SU-DHL-6 (cell line): ENCODE measurements around the gene AKNAD1.

Source experiments
- H2AFZ ChIP-seq: fragments of 200-600 bp; sonication (generic); 2 replicates; pipeline ENCODE4 v1.6.1; 2014; ENCODE audit warnings: low read depth, mild to moderate bottlenecking, moderate library complexity, mixed read lengths, antibody characterized with exemption, low read length; ENCODE audit not compliant: severe bottlenecking
- H3F3A ChIP-seq: fragments of 200-600 bp; shearing (Covaris generic); 2 replicates; pipeline ENCODE4 v1.6.0; 2016; ENCODE audit warnings: antibody characterized with exemption, mild to moderate bottlenecking; ENCODE audit not compliant: insufficient read depth
- H3K27ac ChIP-seq: fragments of 200-600 bp; sonication (generic); 2 replicates; pipeline ENCODE4 v1.5.1; 2016; ENCODE audit warnings: low read depth, mild to moderate bottlenecking, low read length, moderate library complexity, mixed read lengths
- H3K27me3 ChIP-seq: fragments of 200-600 bp; sonication (generic), shearing (Covaris generic); 2 replicates; pipeline ENCODE4 v1.6.0; 2014; ENCODE audit warnings: mild to moderate bottlenecking, low read length
- H3K36me3 ChIP-seq: fragments of 200-600 bp; sonication (generic); 2 replicates; pipeline ENCODE4 v1.6.1; 2014; ENCODE audit warnings: mild to moderate bottlenecking, low read length, mixed read lengths
- H3K4me2 ChIP-seq: fragments of 300-600, 200-600 bp; shearing (Covaris generic), sonication (generic); 2 replicates; pipeline ENCODE4 v1.6.0; 2014; ENCODE audit warnings: low read length, low read depth, mild to moderate bottlenecking; ENCODE audit not compliant: poor library complexity, severe bottlenecking
- H3K4me3 ChIP-seq: fragments of 200-600 bp; sonication (generic); 2 replicates; pipeline ENCODE4 v1.5.1; 2014; ENCODE audit warnings: antibody characterized with exemption, low read length, mild to moderate bottlenecking, mixed read lengths; ENCODE audit not compliant: insufficient read depth, poor library complexity, severe bottlenecking
- H3K79me2 ChIP-seq: fragments of 200-600 bp; sonication (generic); 2 replicates; pipeline ENCODE4 v1.6.1; 2014; ENCODE audit warnings: mild to moderate bottlenecking, low read length, moderate library complexity; ENCODE audit not compliant: insufficient read depth
- H3K9ac ChIP-seq: fragments of 200-600 bp; sonication (generic); 2 replicates; pipeline ENCODE4 v1.7.0; 2014; ENCODE audit warnings: mild to moderate bottlenecking, low read length
- H3K9me2 ChIP-seq: fragments of 200-600 bp; sonication (generic); replicated peaks from 2 replicates; pipeline ENCODE4 v1.6.1; 2014; ENCODE audit warnings: low read length; ENCODE audit not compliant: insufficient read depth
- H3K9me3 ChIP-seq: fragments of 200-600 bp; sonication (generic); 2 replicates; pipeline ENCODE4 v1.6.1; 2014; ENCODE audit warnings: low read length, mixed read lengths; ENCODE audit not compliant: insufficient read depth
- H4K20me1 ChIP-seq: fragments of 200-600 bp; sonication (generic); 2 replicates; pipeline ENCODE4 v1.6.1; 2014; ENCODE audit warnings: low read depth, mild to moderate bottlenecking, antibody characterized with exemption, low read length, moderate library complexity, mixed read lengths
- EZH2phosphoT487 ChIP-seq: fragments of 200-600 bp; sonication (generic), shearing (Covaris generic); conservative IDR thresholded peaks from 2 replicates; pipeline ENCODE4 v1.6.1; 2018; ENCODE audit warnings: mild to moderate bottlenecking, antibody characterized with exemption, low read length, moderate library complexity, mixed read lengths
- TF ChIP-seq, protein P1 (sequence below): fragments of 200-600 bp; sonication (generic); IDR thresholded peaks from one replicate; pipeline ENCODE4 v1.5.1; 2017; ENCODE audit warnings: antibody characterized with exemption, mild to moderate bottlenecking, low read length, moderate library complexity; ENCODE audit not compliant: insufficient read depth, poor library complexity, severe bottlenecking

The AKNAD1 gene

DNA sequence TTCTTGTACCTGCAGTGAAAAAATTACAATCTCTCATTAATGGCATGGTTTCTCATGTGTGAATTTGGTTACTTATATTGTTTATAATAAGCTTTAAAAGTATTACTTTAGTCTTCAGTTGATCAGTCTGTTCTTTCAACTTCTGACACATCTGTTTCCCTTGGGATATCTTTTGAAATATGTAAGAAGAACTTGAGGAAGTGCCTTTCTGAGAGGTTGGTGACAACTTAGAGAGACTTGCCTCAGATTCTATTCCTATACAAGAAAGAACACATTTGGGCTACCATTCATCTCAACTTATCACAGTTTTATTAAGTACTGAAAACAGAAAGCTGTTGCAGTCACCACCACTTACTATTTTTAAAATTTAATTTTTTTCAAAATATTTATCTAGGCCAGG is 8.1 kb downstream of the AKNAD1 start:
- H4K20me1 ChIP-seq, result no peaks in the 10 kb centered on the region
- no peak for TF ChIP-seq EZH2phosphoT487
- TF ChIP-seq, protein P1, sequence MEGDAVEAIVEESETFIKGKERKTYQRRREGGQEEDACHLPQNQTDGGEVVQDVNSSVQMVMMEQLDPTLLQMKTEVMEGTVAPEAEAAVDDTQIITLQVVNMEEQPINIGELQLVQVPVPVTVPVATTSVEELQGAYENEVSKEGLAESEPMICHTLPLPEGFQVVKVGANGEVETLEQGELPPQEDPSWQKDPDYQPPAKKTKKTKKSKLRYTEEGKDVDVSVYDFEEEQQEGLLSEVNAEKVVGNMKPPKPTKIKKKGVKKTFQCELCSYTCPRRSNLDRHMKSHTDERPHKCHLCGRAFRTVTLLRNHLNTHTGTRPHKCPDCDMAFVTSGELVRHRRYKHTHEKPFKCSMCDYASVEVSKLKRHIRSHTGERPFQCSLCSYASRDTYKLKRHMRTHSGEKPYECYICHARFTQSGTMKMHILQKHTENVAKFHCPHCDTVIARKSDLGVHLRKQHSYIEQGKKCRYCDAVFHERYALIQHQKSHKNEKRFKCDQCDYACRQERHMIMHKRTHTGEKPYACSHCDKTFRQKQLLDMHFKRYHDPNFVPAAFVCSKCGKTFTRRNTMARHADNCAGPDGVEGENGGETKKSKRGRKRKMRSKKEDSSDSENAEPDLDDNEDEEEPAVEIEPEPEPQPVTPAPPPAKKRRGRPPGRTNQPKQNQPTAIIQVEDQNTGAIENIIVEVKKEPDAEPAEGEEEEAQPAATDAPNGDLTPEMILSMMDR, result no peak
- no peak overlapping the region for H3K4me2 ChIP-seq

DNA sequence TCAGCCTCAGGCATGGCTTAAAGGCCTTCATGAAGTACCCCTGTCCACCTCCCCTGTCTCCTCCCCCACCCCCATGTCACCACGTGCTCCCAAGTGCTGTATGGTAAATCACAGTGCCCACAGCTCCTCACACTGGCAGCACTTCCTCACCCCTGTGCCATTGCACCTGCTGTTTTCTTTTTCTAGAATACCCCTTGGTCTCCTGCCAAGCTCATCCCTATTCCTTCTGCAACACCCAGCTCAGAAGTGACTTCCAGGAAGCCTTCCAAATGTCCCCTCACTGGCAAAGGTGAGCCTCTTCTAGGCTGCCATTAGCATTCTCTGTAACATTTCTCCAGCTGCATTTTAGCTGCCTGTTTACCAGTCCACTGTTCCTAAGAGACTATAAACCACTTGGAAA is 9.4 kb downstream of the AKNAD1 start:
- no peaks in the 10 kb centered on the region for H3K79me2 ChIP-seq
- no peak overlapping the region for H3K4me2 ChIP-seq
- no peaks in the 10 kb centered on the region for H3K9me2 ChIP-seq
- no peaks in the 10 kb centered on the region for H3K27me3 ChIP-seq
- H3F3A ChIP-seq, result no peaks in the 10 kb centered on the region
- TF ChIP-seq, protein P1, result no peak
- TF ChIP-seq EZH2phosphoT487, result no peak
- H4K20me1 ChIP-seq, result no peaks in the 10 kb centered on the region
- H2AFZ ChIP-seq, result no peak overlapping the region
- no peaks in the 10 kb centered on the region for H3K36me3 ChIP-seq
- H3K27ac ChIP-seq, result no peak overlapping the region
- no peak overlapping the region for H3K9ac ChIP-seq
- no peak overlapping the region for H3K4me3 ChIP-seq
- H3K9me3 ChIP-seq, result no peaks in the 10 kb centered on the region

More for the DNA sequence above, 8.1 kb downstream of the AKNAD1 start:
- Histone ChIP-seq H3F3A (no peaks in the 10 kb centered on the region), H3K9me2 (no peaks in the 10 kb centered on the region), H3K79me2 (no peaks in the 10 kb centered on the region), H3K27ac (no peak overlapping the region), H3K9ac (no peak overlapping the region), H2AFZ (no peak overlapping the region), H3K4me3 (no peak overlapping the region), H3K9me3 (no peaks in the 10 kb centered on the region), H3K36me3 (no peaks in the 10 kb centered on the region), H3K27me3 (no peaks in the 10 kb centered on the region)

GRCh38 chr1:108845991-108846390 is 10.9 kb downstream of the AKNAD1 start:
- Histone ChIP-seq H3K9me3 (no peaks in the 10 kb centered on the region), H3K36me3 (no peaks in the 10 kb centered on the region), H3K9me2 (no peaks in the 10 kb centered on the region), H3K4me2 (no peak overlapping the region), H3F3A (no peaks in the 10 kb centered on the region), H3K4me3 (no peak overlapping the region), H3K9ac (no peak overlapping the region), H3K79me2 (no peaks in the 10 kb centered on the region), H3K27me3 (no peaks in the 10 kb centered on the region), H3K27ac (no peak overlapping the region), H2AFZ (no peak overlapping the region), H4K20me1 (no peaks in the 10 kb centered on the region)
- TF ChIP-seq, protein P1, result no peak
- TF ChIP-seq EZH2phosphoT487, result no peak

- H3K4me2 ChIP-seq, result no peak overlapping the region
- no peak overlapping the region for H2AFZ ChIP-seq
- H3K79me2 ChIP-seq, result no peaks in the 10 kb centered on the region
- H3K27ac ChIP-seq, result no peak overlapping the region
- H3K9me2 ChIP-seq, result no peaks in the 10 kb centered on the region
- H3K27me3 ChIP-seq, result no peaks in the 10 kb centered on the region
- no peaks in the 10 kb centered on the region for H4K20me1 ChIP-seq
- no peaks in the 10 kb centered on the region for H3K36me3 ChIP-seq
- TF ChIP-seq EZH2phosphoT487, result no peak
- TF ChIP-seq, protein P1, result no peak
- H3F3A ChIP-seq, result no peaks in the 10 kb centered on the region
- no peaks in the 10 kb centered on the region for H3K9me3 ChIP-seq
- no peak overlapping the region for H3K9ac ChIP-seq
- no peak overlapping the region for H3K4me3 ChIP-seq
Observed at GRCh38 chr1:108845446-108845845, 11.4 kb downstream of the AKNAD1 start.
